GM19035 (cell line): ENCODE results near the gene HSP90B1.

ENCODE experiments used
- ATAC-seq: cut with Tn5 transposase; IDR thresholded peaks from one replicate; pipeline ENCODE4 v1.9.1; 2021; ENCODE audit not compliant: unreplicated experiment

The HSP90B1 gene

DNA sequence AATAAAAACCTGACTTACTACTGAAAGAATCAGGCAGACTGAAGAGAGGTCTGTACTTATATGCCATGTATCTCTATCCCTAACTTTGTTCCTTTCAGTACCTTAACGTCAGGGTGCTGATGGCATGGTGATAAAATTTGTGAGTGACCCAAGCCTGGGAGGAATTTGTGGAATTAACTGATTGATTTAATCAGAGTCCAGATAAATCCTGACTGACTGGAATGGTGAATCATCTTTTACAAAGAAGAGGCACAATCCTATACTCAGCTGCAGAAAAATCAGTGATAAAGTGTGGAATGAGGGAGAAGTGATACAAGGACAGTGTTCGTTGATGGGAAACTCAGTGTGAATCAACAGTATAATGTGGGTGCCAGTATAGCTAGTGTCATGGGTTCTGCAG lies 39.2 kb downstream of the HSP90B1 start:
- ATAC-seq, result no peak

DNA sequence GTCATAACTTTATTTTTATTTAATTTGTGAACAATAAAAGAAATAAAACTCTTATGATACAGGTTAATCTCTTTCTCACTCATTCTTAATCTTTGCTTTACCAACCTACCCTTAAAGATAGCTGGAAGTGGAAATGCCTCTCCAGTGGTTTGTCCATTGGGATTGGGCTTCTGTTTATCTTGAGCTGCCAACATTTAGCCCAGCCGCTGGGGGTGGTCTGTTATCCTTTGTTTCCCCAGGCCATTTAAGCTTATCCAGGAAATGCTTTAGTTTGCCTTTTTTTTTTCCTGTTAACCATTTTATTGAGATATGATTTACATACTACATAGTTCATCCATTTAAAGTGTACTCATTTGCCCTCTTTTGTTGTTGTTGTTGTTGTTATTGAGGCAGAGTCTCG lies 43.7 kb downstream of the HSP90B1 start:
- ATAC-seq, result no peak

DNA sequence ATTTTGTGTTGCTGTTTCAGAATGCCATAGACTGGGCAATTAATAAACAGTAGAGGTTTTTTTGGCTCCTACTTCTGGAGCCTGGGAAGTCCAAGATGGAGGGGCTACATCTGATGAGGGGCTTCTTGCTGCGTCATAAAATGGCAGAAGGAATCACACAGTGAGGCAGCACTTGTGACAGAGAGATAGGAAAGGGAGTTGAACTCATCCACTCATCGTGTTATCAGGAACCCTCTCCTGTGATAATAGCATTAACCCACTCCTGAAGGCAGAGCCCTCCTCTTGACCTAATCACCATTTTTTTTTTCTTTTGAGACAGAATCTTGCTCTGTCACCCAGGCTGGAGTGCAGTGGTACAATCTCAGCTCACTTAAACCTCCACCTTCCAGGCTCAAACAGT lies 45.2 kb downstream of the HSP90B1 start:
- no peak for ATAC-seq

DNA sequence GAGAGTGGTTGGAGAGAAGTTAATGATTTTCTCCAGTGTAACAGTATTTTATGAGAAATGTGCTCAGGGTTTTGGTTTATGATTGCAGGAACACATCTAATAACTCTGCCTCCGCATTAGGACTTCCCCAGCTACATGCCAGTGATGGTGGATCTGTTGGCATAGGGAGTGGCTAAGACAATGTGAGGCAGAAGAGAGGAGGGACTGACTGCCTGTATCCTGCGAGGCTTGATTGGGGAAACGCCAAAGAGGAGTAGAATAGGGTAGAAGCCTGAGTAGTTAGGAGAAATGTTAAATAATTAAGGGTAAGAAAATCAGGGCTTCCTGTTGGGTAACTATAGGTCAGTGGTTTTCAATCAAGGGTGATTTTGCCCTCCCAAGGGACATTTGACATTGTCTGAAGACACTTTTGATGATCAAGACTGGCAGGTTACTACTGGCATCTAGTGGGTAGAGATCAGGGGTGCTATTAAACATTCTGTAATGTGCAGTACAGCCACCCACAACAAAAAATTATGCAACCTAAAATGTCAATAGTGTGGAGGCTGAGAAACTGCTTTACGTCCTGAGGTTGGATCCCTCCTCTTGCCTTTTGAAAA lies 48.3 kb downstream of the HSP90B1 start:
- ATAC-seq, result no peak

DNA sequence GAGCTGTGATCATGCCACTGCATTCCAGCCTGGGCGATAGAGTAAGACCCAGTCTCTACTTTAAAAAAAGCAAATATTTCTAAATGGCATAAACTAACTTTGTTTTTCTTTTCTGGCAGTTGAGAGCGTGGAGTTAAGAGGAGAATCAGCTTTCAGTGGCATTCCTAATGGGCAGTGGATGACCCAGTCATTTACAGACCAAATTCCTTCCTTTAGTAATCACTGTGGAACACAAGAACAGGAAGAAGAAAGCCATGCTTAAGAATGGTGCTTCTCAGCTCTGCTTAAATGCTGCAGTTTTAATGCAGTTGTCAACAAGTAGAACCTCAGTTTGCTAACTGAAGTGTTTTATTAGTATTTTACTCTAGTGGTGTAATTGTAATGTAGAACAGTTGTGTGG lies 56.6 kb downstream of the HSP90B1 start:
- ATAC-seq, result no peak

DNA sequence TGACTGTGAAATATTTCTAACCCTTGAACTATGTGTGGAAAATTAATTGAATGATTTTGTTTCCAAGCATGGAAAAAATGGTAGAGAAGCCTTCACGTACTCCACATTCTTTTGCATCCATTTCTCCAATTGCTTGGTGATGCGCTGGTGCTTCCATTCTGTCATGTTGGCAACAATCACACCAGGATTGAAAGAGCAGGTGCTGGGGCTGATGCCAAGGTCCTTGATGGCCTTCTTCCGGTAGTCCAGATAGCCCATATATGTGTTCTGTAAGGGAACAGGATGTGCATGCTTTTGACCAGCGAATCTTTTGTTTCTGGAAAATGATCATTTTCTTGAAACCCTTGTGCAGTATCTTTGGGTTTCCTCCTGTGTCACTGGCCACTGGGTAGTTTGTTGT lies 64.0 kb downstream of the HSP90B1 start:
- ATAC-seq, result no peak

DNA sequence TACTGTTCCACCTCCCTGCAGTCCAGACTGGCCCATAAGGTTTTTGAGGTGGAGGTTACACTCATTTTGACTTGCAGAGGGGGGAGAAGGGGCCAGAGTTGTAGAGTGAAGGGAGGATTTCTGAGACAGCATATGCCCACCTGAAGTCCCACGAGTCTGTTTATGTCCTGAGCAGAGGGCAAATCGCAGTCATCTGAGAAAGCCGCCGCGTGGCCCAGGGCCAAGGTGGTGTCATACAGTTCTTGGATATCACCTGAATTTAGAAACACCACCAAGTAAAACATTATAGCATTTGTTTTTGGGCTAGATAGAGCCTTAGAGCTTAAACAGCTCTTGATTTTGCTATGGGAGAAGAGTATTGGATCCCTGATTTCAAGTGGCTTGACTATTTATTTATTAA lies 66.4 kb downstream of the HSP90B1 start:
- no peak for ATAC-seq

DNA sequence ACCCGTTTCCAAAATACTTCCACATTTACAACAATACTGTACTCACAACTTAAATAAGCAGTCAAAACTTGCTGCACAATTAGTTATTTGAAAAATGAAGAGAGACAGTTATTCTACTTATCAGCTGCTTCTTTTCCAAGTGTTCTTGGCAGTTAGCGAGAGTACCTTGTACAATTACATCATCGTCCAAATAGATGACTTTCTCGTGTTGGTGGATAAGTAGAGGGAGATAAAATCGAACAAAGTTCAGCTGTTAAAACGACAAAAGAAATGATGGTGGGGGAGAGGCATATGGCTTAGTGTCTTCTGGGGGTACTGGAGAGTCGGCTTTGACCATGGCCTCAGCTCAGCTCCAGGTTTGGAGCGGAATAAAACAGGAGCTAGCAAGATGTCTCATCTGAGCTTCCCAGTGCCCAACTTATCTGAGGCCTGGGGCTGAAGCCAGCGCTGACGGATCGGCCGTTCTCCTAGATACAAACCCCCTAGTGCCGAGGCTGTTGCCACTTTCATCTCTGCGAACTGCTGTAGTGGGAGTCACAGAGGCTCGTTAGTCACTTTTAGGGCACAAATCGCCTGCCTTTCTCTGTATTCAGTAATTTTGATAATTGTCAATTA lies 67.2 kb downstream of the HSP90B1 start:
- no peak for ATAC-seq
